T-cell (primary cell): ENCODE data around the gene CISD1. TPM values are rescaled to one million over a fixed set of nuclear protein-coding genes. Genes with fewer than 3 reads are reported as not detected.

ENCODE experiments used
- ATAC-seq, 4 experiments: fragments of 200-7000 bp in 3 of 4; fragments of 150-1000 bp in 1 of 4; cut with Tn5 transposase; replicated peaks in 1 of 4; 1 replicate in 3 of 4; 2 replicates in 1 of 4; pipeline ENCODE4 v1.10.0; 2021; ENCODE audit warnings: moderate library complexity in 3 of 4, mild to moderate bottlenecking in 2 of 4, moderate number of reproducible peaks in 1 of 4
- CTCF ChIA-PET, 2 donors: fragments of 300-600 bp; sonication (Branson Sonifier 250); formaldehyde crosslinking; loops; one replicate each; lab custom pipeline; 2022; ENCODE audit warnings: antibody characterized with exemption in 2 of 2; lab: Charles Lee
- POLR2A ChIA-PET, 2 donors: fragments of 300-600 bp; sonication (Branson Sonifier 250); formaldehyde crosslinking; loops; one replicate each; lab custom pipeline; 2022; ENCODE audit warnings: antibody characterized with exemption in 2 of 2; lab: Charles Lee
- DNase-seq, 35 experiments: peaks; one replicate each; pipeline versions ENCODE4 v3.0.0 to v3.0.0-alpha.2; 2013 to 2023
- H3K27ac ChIP-seq: one replicate; pipeline ENCODE4 v1.5.1; 2013; ENCODE audit warnings: low read length
- H3K27me3 ChIP-seq, 2 experiments: replicated peaks in 1 of 2; 1 replicate in 1 of 2; 2 replicates in 1 of 2; pipeline versions ENCODE4 v1.6.1 to v1.7.0; 2013; ENCODE audit warnings: low read length in 1 of 2, mixed read lengths in 1 of 2; ENCODE audit not compliant: control insufficient read depth in 2 of 2, insufficient read depth in 2 of 2; ENCODE audit errors: extremely low read depth in 1 of 2
- H3K36me3 ChIP-seq, 2 donors: 1 replicate in 1 of 2; 2 replicates in 1 of 2; pipeline versions ENCODE4 v1.6.1 to v1.7.0; 2013; ENCODE audit warnings: low read length in 1 of 2; ENCODE audit not compliant: control insufficient read depth in 2 of 2, insufficient read depth in 1 of 2; ENCODE audit errors: extremely low read depth in 1 of 2
- H3K4me1 ChIP-seq, 2 experiments: 1 replicate in 1 of 2; 2 replicates in 1 of 2; pipeline versions ENCODE4 v1.6.1 to v1.7.0; 2013; ENCODE audit warnings: low read length in 2 of 2, mixed read lengths in 1 of 2; ENCODE audit not compliant: insufficient read depth in 2 of 2, control insufficient read depth in 1 of 2; ENCODE audit errors: extremely low read depth in 1 of 2
- H3K4me3 ChIP-seq, 2 donors: 1 replicate in 1 of 2; 2 replicates in 1 of 2; pipeline versions ENCODE4 v1.5.1 to v1.7.0; 2013; ENCODE audit warnings: mild to moderate bottlenecking in 2 of 2, low read length in 1 of 2, moderate library complexity in 1 of 2; ENCODE audit not compliant: control insufficient read depth in 1 of 2; ENCODE audit errors: extremely low read depth in 1 of 2
- H3K9me3 ChIP-seq: 2 replicates; pipeline ENCODE4 v1.7.0; 2013
- H3K27ac Mint-ChIP-seq, 2 donors: one replicate each; pipeline ENCODE4 v1.8.0; 2020 to 2021; ENCODE audit warnings: mild to moderate bottlenecking in 2 of 2, mixed read lengths in 2 of 2
- H3K27me3 Mint-ChIP-seq, 2 donors: one replicate each; pipeline ENCODE4 v1.8.0; 2021 to 2022; ENCODE audit warnings: mixed read lengths in 2 of 2
- H3K36me3 Mint-ChIP-seq: one replicate; pipeline ENCODE4 v1.8.0; 2021; ENCODE audit warnings: mixed read lengths
- H3K4me1 Mint-ChIP-seq, 3 donors: one replicate each; pipeline ENCODE4 v1.8.0; 2020 to 2022; ENCODE audit warnings: mixed read lengths in 3 of 3, mild to moderate bottlenecking in 1 of 3
- H3K4me3 Mint-ChIP-seq, 3 donors: one replicate each; pipeline ENCODE4 v1.8.0; 2020 to 2022; ENCODE audit warnings: mild to moderate bottlenecking in 3 of 3, mixed read lengths in 3 of 3, moderate library complexity in 3 of 3
- H3K9me3 Mint-ChIP-seq, 3 donors: one replicate each; pipeline ENCODE4 v1.8.0; 2020 to 2022; ENCODE audit warnings: mixed read lengths in 3 of 3
- WGBS: methylation state at CpG from one replicate; pipeline ENCODE4 v1.1.5; 2013; ENCODE audit warnings: missing lambda C conversion rate; ENCODE audit not compliant: insufficient coverage; 5-methylcytosine and 5-hydroxymethylcytosine counted together
- total RNA-seq, 35 experiments: library from RNA in 6 of 35; stranded (reverse) in 6 of 35; fragments of 120-200 nt in 1 of 35; gene quantifications; one replicate each; pipeline versions ENCODE4 v1.2.1 to v1.2.4 and lab custom pipeline; 2013 to 2026

Gene CISD1
- total RNA-seq, 5 donors from 2014 or later (not counting 1 experiment from before 2014, with no cell fraction given), result 6.3 to 11.3 (median 10.3) TPM

DNA sequence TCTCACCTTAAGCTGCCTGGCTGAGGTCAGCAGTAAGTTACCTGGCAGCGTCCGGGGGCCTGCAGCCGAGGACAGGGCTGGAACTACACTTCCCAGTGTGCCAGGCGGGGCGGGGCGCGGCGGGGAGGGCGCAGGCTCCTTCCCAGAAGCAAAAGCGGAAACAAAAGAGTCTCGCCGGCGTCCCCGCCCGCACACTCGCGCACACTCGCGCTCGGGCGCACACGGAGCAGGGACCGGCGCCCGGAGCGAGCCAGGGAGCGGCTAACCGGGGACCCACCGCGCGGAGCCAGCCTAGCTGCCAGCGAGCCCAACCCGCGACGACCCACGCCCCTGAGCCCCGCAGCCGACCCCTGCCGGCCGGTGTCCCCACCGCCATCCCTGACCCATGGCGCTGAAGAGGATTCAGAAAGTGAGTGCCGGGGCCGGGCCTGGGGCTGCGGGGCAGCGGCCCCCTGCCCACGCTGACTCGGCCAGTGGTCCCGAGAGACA, 65.9 kb downstream of the CISD1 start, which contains the start of gene UBE2D1:
UBE2D1 (plus strand) TSS at position 190 of the 489 bp plus-strand sequence; CDS start at position 386, 196 bp downstream.
- peaks cover 35 to 44% (median 41%) of the 10 kb centered on the region in 3 donors for H3K4me1 Mint-ChIP-seq
- DNase-seq (peak; percentile 59 to 87 (median 74)), ATAC-seq (peak; percentile 97 to 99 (median 97))
- WGBS, result under 1% methylated on average over 49 of the region's 49 CpGs
- Histone ChIP-seq H3K4me1 (peaks cover 5 to 8% of the 10 kb centered on the region in 2 experiments), H3K4me3 (peak within 1 kb of the TSS; percentile 63 to 84), H3K36me3 (no peaks in the 10 kb centered on the region), H3K27me3 (no peaks in the 10 kb centered on the region), H3K27ac (no peak within 1 kb of the TSS), H3K9me3 (no peaks in the 10 kb centered on the region)
- H3K36me3 Mint-ChIP-seq, result peaks cover 2% of the 10 kb centered on the region
- H3K4me3 Mint-ChIP-seq, result peak within 1 kb of the TSS; percentile 95 to 96 (median 95)
- H3K27me3 Mint-ChIP-seq, result peaks cover 0 to 5% of the 10 kb centered on the region in 2 donors
- no peaks in the 10 kb centered on the region for H3K9me3 Mint-ChIP-seq
- ChIA-PET CTCF (interaction anchor here (1.0 to 1.1 kb wide), 3 partner anchors 50 to 61 kb away, joined by 3 to 7 read pairs (median 3); no protein-coding TSS in a partner anchor), POLR2A (no interaction called here)
- peak within 1 kb of the TSS; percentile 65 to 89 for H3K27ac Mint-ChIP-seq

DNA sequence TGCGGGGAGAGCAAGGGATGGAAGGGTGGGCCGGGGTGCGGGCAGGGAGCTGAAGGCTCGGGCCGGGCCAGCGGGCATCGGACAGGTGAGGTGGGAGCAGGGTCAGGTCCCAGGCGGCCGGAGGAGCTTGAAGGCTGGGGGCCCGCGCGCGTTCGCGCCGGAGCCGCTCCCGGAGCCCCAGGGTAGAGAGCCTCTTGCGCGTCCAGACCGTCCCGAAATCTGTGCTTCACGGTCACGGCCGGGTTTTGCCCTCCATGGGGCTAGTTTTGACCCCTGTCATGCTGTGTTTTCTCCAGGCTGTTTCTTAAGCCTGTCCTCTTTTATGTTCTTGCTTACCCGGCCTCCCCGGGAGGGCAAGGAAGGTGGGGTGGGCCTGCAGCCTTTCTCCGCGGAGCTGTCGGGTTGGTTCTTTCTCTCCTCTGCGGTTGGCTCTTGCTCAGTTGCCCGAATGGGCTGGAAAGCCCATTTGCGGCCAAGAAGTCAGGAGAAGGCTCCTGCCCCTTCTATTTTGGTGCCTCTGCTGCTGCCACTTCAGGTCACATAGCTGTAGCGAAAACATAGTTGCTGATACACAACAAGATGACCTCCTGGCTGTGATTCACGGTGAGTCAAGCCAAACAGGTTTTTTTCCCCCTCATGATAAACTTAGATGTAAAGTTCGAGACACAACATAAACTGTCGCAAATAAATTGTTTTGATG, 66.5 kb downstream of the CISD1 start:
- Histone ChIP-seq H3K9me3 (no peaks in the 10 kb centered on the region), H3K36me3 (no peaks in the 10 kb centered on the region), H3K27ac (no peak overlapping the region), H3K27me3 (no peaks in the 10 kb centered on the region), H3K4me3 (peak overlapping the region; percentile 63 to 84), H3K4me1 (peaks cover 5 to 8% of the 10 kb centered on the region in 2 experiments)
- H3K4me1 Mint-ChIP-seq, result peaks cover 37 to 50% (median 45%) of the 10 kb centered on the region in 3 donors
- H3K4me3 Mint-ChIP-seq, result peak overlapping the region; percentile 95 to 96 (median 95)
- peak in 10 of 35 experiments; percentile 1 to 14 (median 4) for DNase-seq
- ATAC-seq, result peak; percentile 46 to 51 (median 46)
- peaks cover 2% of the 10 kb centered on the region for H3K36me3 Mint-ChIP-seq
- WGBS, result 2% methylated on average over 33 of the region's 37 CpGs
- H3K9me3 Mint-ChIP-seq, result no peaks in the 10 kb centered on the region
- CTCF ChIA-PET, result interaction anchor here (1.0 to 1.1 kb wide), 2 partner anchors 49 to 52 kb away, joined by 3 read pairs; no protein-coding TSS in a partner anchor
- POLR2A ChIA-PET, result no interaction called here
- H3K27me3 Mint-ChIP-seq, result peaks cover 0 to 5% of the 10 kb centered on the region in 2 donors
- H3K27ac Mint-ChIP-seq, result peak overlapping the region; percentile 65 to 89

DNA sequence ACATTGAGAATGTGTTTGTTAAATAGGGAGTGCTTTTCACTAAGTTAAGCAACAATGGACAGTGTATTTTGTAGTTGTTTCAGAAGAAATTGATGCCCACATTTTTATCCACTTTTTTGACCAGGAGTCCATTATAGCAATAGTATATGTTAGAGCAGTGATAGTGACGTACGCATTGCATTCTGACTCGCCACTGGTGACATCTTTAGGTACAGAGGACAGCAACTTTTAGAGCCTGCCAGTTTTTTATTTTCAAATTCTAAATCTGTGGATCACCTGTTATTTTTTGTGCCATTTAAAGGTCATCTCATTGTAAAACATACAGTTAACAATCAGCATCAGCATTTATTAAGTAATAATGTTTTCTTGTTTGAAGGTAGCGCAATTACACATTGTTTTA, 67.3 kb downstream of the CISD1 start:
- ChIA-PET POLR2A (no interaction called here), CTCF (no interaction called here)
- Mint-ChIP-seq H3K36me3 (peaks cover 6% of the 10 kb centered on the region), H3K4me1 (peaks cover 45 to 58% (median 52%) of the 10 kb centered on the region in 3 donors), H3K27ac (peak overlapping the region in 1 of 2 donors; percentile 65), H3K9me3 (no peaks in the 10 kb centered on the region), H3K27me3 (peaks cover 0 to 5% of the 10 kb centered on the region in 2 donors), H3K4me3 (peak overlapping the region; percentile 95 to 96 (median 95))
- Histone ChIP-seq H3K4me3 (no peak overlapping the region), H3K27ac (no peak overlapping the region), H3K9me3 (no peaks in the 10 kb centered on the region), H3K36me3 (no peaks in the 10 kb centered on the region), H3K4me1 (peaks cover 8 to 12% of the 10 kb centered on the region in 2 experiments), H3K27me3 (no peaks in the 10 kb centered on the region)
- WGBS, result 100% methylated on average over 3 of the region's 4 CpGs
- ATAC-seq (no peak), DNase-seq (peak in 1 of 35 experiments; percentile 4)

Other genes with a start within 250 kb of the CISD1 start
- gene IPMK, start 1.3 kb upstream of the CISD1 start, total RNA-seq, result 1 to 10 TPM; 3.7 to 5.3 (median 4.3) TPM
- gene UBE2D1, start 65.8 kb downstream of the CISD1 start, total RNA-seq, result 10 to 100 TPM in 4 of 5 donors, 1 to 10 TPM in 1; 9.4 to 12.2 (median 10.5) TPM
- 10 to 100 TPM; 35.9 to 41.8 (median 39.2) TPM for gene TFAM, start 116.2 kb downstream of the CISD1 start, total RNA-seq
- gene BICC1, start 243.7 kb downstream of the CISD1 start, total RNA-seq, result under 1 TPM in 3 of 5 donors, not detected in 2; 0.06 to 0.09 (median 0.07) TPM